ENCODE measurements around the gene RCCD1.

DNA sequence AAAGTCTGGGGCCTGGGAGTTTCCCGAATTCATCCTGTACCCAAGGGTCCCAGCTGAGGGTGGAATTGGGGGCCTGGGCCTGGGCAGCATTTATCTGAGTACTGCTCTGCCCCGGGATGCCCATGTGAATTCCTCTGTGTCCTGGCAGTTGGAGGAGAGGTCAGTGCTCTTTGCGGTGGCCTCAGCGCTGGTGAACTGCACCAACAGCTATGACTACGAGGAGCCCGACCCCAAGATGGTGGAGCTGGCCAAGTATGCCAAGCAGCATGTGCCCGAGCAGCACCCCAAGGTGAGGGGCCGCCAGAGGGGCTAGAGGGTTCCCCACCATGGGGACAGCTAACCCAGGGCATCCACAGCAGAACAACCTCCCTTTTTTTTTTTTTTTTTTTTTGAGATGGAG lies 6.2 kb upstream of the RCCD1 start:
- TF ChIP-seq CTCF (IDR thresholded peaks at IDR 0.05), result no peak
- no peak for TF ChIP-seq POLR2A (IDR thresholded peaks at IDR 0.05)
